HepG2 (cell line): ENCODE data around the gene TEX14.

Experiments
- ISX ChIP-seq: sonication (generic); formaldehyde crosslinking; conservative IDR thresholded peaks from 2 replicates; pipeline ENCODE4 v1.5.0; 2020; ENCODE audit warnings: missing genetic modification reagents
- MZF1 ChIP-seq: sonication (generic); formaldehyde crosslinking; IDR thresholded peaks from 2 replicates; pipeline ENCODE4 v1.8.1; 2023; ENCODE audit warnings: mild to moderate bottlenecking, missing genetic modification reagents, borderline replicate concordance
- NRL ChIP-seq: sonication (generic); formaldehyde crosslinking; IDR thresholded peaks from 2 replicates; pipeline ENCODE4 v1.5.0; 2020; ENCODE audit warnings: missing genetic modification reagents, mild to moderate bottlenecking, moderate library complexity, borderline replicate concordance
- SOX5 ChIP-seq: IDR thresholded peaks from 2 replicates; pipeline ENCODE4 v1.6.1; 2016; ENCODE audit warnings: borderline replicate concordance
- THYN1 ChIP-seq: sonication (generic); formaldehyde crosslinking; IDR thresholded peaks from 2 replicates; pipeline ENCODE4 v1.8.1; 2023; ENCODE audit warnings: low read depth, mild to moderate bottlenecking, moderate library complexity, missing genetic modification reagents, borderline replicate concordance
- ZFX ChIP-seq: sonication (generic); formaldehyde crosslinking; IDR thresholded peaks from 2 replicates; pipeline ENCODE4 v1.4.0; 2020; ENCODE audit warnings: mild to moderate bottlenecking, low read depth, missing genetic modification reagents, moderate library complexity
- ZKSCAN1 ChIP-seq: fragments of 150-350 bp; IDR thresholded peaks from 2 replicates; pipeline ENCODE4 v1.6.1; 2014; ENCODE audit warnings: low read length
- ZNF335 ChIP-seq: sonication (generic); formaldehyde crosslinking; IDR thresholded peaks from 2 replicates; pipeline ENCODE4 v1.4.0; 2020; ENCODE audit warnings: missing genetic modification reagents
- ZNF780A ChIP-seq: sonication (generic); formaldehyde crosslinking; IDR thresholded peaks from 2 replicates; pipeline ENCODE4 v1.8.0; 2022; ENCODE audit warnings: mild to moderate bottlenecking, missing genetic modification reagents, moderate library complexity
- TF ChIP-seq, protein P1 (sequence below): sonication (generic); formaldehyde crosslinking; IDR thresholded peaks from 2 replicates; pipeline ENCODE4 v1.5.1; 2020; ENCODE audit warnings: mild to moderate bottlenecking, missing genetic modification reagents, moderate library complexity
- TF ChIP-seq, protein P2 (sequence below), 2 experiments: IDR thresholded peaks; 2 replicates each; pipeline ENCODE4 v1.6.1; 2011 to 2012; ENCODE audit warnings: low read length in 2 of 2, borderline replicate concordance in 1 of 2, low read depth in 1 of 2, mild to moderate bottlenecking in 1 of 2, moderate library complexity in 1 of 2
- TF ChIP-seq, protein P3 (sequence below): IDR thresholded peaks from 2 replicates; pipeline ENCODE4 v1.6.1; 2016
- TF ChIP-seq, protein P4 (sequence below): IDR thresholded peaks from 2 replicates; pipeline ENCODE4 v1.6.1; 2016
- TF ChIP-seq, protein P5 (sequence below): sonication (generic); formaldehyde crosslinking; IDR thresholded peaks from 2 replicates; pipeline ENCODE4 v1.5.0; 2020; ENCODE audit warnings: mild to moderate bottlenecking, missing genetic modification reagents, moderate library complexity

DNA sequence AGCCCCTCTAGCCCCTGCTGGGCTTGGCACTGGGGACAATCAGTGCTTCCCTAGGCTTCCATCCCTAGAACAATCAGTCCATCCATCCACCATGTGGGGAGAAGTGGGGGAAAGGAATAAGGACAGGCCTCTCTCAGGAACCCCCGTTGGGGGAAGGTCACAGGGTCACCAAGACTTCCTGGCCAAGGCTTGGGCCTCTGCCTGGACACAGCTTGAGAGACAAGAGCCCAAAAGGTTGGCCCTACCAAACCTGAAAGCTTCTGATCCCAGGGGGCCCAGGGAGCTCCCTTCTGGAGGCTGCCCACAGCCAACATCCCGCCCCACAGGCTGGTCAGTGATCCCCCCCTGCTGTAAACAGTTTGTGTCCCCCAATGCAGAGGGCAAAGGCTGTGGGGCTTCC, 161.2 kb downstream of the TEX14 start:
- TF ChIP-seq ZNF335 (CRISPR knock-in tag) (no peak), ISX (CRISPR knock-in tag) (no peak), ZFX (CRISPR knock-in tag) (no peak), ZKSCAN1 (no peak), THYN1 (CRISPR knock-in tag) (no peak), MZF1 (CRISPR knock-in tag) (no peak), SOX5 (no peak), ZNF780A (no peak), NRL (CRISPR knock-in tag) (no peak)
- TF ChIP-seq, protein P1, sequence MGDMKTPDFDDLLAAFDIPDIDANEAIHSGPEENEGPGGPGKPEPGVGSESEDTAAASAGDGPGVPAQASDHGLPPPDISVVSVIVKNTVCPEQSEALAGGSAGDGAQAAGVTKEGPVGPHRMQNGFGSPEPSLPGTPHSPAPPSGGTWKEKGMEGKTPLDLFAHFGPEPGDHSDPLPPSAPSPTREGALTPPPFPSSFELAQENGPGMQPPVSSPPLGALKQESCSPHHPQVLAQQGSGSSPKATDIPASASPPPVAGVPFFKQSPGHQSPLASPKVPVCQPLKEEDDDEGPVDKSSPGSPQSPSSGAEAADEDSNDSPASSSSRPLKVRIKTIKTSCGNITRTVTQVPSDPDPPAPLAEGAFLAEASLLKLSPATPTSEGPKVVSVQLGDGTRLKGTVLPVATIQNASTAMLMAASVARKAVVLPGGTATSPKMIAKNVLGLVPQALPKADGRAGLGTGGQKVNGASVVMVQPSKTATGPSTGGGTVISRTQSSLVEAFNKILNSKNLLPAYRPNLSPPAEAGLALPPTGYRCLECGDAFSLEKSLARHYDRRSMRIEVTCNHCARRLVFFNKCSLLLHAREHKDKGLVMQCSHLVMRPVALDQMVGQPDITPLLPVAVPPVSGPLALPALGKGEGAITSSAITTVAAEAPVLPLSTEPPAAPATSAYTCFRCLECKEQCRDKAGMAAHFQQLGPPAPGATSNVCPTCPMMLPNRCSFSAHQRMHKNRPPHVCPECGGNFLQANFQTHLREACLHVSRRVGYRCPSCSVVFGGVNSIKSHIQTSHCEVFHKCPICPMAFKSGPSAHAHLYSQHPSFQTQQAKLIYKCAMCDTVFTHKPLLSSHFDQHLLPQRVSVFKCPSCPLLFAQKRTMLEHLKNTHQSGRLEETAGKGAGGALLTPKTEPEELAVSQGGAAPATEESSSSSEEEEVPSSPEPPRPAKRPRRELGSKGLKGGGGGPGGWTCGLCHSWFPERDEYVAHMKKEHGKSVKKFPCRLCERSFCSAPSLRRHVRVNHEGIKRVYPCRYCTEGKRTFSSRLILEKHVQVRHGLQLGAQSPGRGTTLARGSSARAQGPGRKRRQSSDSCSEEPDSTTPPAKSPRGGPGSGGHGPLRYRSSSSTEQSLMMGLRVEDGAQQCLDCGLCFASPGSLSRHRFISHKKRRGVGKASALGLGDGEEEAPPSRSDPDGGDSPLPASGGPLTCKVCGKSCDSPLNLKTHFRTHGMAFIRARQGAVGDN (CRISPR knock-in tag), result no peak
- TF ChIP-seq, protein P2, sequence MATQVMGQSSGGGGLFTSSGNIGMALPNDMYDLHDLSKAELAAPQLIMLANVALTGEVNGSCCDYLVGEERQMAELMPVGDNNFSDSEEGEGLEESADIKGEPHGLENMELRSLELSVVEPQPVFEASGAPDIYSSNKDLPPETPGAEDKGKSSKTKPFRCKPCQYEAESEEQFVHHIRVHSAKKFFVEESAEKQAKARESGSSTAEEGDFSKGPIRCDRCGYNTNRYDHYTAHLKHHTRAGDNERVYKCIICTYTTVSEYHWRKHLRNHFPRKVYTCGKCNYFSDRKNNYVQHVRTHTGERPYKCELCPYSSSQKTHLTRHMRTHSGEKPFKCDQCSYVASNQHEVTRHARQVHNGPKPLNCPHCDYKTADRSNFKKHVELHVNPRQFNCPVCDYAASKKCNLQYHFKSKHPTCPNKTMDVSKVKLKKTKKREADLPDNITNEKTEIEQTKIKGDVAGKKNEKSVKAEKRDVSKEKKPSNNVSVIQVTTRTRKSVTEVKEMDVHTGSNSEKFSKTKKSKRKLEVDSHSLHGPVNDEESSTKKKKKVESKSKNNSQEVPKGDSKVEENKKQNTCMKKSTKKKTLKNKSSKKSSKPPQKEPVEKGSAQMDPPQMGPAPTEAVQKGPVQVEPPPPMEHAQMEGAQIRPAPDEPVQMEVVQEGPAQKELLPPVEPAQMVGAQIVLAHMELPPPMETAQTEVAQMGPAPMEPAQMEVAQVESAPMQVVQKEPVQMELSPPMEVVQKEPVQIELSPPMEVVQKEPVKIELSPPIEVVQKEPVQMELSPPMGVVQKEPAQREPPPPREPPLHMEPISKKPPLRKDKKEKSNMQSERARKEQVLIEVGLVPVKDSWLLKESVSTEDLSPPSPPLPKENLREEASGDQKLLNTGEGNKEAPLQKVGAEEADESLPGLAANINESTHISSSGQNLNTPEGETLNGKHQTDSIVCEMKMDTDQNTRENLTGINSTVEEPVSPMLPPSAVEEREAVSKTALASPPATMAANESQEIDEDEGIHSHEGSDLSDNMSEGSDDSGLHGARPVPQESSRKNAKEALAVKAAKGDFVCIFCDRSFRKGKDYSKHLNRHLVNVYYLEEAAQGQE (IDR thresholded peaks at IDR 0.05; ENCODE audit: borderline replicate concordance in 1 of 2, low read depth in 1 of 2, low read length in 2 of 2), result no peak
- TF ChIP-seq, protein P3, sequence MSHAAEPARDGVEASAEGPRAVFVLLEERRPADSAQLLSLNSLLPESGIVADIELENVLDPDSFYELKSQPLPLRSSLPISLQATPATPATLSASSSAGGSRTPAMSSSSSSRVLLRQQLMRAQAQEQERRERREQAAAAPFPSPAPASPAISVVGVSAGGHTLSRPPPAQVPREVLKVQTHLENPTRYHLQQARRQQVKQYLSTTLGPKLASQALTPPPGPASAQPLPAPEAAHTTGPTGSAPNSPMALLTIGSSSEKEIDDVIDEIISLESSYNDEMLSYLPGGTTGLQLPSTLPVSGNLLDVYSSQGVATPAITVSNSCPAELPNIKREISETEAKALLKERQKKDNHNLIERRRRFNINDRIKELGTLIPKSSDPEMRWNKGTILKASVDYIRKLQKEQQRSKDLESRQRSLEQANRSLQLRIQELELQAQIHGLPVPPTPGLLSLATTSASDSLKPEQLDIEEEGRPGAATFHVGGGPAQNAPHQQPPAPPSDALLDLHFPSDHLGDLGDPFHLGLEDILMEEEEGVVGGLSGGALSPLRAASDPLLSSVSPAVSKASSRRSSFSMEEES (CRISPR knock-in tag), result no peak
- TF ChIP-seq, protein P4, sequence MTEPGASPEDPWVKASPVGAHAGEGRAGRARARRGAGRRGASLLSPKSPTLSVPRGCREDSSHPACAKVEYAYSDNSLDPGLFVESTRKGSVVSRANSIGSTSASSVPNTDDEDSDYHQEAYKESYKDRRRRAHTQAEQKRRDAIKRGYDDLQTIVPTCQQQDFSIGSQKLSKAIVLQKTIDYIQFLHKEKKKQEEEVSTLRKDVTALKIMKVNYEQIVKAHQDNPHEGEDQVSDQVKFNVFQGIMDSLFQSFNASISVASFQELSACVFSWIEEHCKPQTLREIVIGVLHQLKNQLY, result no peak
- TF ChIP-seq, protein P5, sequence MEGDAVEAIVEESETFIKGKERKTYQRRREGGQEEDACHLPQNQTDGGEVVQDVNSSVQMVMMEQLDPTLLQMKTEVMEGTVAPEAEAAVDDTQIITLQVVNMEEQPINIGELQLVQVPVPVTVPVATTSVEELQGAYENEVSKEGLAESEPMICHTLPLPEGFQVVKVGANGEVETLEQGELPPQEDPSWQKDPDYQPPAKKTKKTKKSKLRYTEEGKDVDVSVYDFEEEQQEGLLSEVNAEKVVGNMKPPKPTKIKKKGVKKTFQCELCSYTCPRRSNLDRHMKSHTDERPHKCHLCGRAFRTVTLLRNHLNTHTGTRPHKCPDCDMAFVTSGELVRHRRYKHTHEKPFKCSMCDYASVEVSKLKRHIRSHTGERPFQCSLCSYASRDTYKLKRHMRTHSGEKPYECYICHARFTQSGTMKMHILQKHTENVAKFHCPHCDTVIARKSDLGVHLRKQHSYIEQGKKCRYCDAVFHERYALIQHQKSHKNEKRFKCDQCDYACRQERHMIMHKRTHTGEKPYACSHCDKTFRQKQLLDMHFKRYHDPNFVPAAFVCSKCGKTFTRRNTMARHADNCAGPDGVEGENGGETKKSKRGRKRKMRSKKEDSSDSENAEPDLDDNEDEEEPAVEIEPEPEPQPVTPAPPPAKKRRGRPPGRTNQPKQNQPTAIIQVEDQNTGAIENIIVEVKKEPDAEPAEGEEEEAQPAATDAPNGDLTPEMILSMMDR (CRISPR knock-in tag), result no peak
